Measurements from ENCODE around the gene LMTK3. TPM values are rescaled to one million over a fixed set of nuclear protein-coding genes. Genes with fewer than 3 reads are reported as not detected.
A peak's percentile ranks its signal among the peaks of the same experiment; 100 is the strongest.

Gene LMTK3
- total RNA-seq, 1 donor: 0.54 TPM

GRCh38 chr19:48508729-48509411 lies 2.8 kb downstream of the LMTK3 start:
- no peak for DNase-seq (ENCODE audit: low read depth in 2 of 3, low spot score in 2 of 3)

- no peak for DNase-seq (ENCODE audit: low read depth in 2 of 3, low spot score in 2 of 3)
These were observed 3.7 kb downstream of the LMTK3 start for GRCh38 chr19:48507911-48508439.

DNA sequence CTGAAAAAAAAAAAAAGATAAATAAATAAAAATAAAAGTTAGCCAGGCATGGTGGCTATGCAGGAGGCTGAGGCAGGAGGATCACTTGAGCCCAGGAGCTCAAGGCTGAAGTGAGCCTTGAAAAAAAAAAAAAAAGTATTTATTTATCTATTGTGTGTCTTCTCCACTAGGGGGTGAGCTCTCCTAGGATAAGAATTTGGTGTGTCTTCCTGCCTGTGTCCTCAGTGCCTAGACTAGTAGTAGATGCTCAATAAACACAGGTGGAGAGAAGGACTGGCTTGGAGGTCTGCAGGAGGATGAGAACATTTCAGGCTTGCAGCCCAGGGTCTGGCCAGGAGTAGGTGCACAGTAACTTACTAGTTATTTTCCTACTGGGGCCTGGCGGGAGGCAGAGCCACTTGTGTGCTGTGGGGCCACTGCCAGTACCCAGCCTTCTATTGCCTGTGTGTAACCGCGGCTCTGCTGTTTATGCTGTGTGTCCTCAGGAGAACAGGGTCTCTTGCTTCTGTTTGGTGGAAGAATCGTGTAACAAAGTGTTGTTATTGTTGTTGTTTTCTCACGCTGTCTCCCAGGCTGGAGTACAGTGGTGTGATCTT lies 5.4 kb downstream of the LMTK3 start:
- peak in 1 of 3 donors; percentile 67 for DNase-seq (ENCODE audit: low read depth in 2 of 3, low spot score in 2 of 3)

- DNase-seq (ENCODE audit: low read depth in 2 of 3, low spot score in 2 of 3): no peak
These were observed 9.2 kb downstream of the LMTK3 start for GRCh38 chr19:48502350-48503018.

GRCh38 chr19:48501494-48502349 lies 9.9 kb downstream of the LMTK3 start:
- DNase-seq (ENCODE audit: low read depth in 2 of 3, low spot score in 2 of 3): peak in 2 of 3 donors; percentile 94 to 97

GRCh38 chr19:48500830-48501493 lies 10.7 kb downstream of the LMTK3 start:
- no peak for DNase-seq (ENCODE audit: low read depth in 2 of 3, low spot score in 2 of 3)

DNA sequence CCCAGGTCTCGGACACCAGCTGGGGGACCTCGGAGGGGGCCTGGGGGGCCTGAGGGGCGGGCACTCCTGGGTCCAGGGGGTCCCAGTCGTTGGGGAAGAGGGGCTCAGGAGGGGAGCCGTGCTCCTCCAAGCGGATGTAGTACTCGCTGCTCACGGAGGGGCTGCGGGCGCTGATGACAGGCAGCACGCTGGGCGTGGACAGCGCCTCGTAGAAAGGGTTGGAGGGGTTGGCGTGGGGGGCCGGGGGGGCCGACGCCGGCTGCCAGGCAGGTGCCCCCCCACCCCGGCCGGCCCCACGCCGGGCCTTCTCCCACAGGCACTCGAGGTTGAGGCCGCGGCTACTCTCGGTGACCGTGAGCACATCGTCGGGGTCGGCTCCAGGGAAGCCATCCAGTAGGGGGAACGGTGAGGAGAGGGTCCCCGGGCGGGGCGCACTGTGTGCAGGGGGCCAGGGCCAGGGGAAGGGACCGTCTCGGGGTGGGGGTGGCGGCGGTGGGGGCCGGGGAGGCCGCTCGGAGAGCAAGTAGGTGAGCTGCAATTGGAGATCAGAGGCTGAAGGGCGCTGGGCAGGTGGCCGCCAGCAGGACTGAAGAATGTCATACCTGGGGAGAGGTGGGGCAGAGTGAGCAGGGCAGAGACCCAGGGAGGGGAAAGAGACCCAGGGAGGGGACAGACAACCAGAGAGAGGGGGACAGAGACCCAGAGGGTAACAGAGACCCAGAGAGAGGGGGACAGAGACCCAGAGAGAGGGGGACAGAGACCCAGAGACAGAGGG lies 12.1 kb downstream of the LMTK3 start:
- no peak for DNase-seq (ENCODE audit: low read depth in 2 of 3, low spot score in 2 of 3)

DNA sequence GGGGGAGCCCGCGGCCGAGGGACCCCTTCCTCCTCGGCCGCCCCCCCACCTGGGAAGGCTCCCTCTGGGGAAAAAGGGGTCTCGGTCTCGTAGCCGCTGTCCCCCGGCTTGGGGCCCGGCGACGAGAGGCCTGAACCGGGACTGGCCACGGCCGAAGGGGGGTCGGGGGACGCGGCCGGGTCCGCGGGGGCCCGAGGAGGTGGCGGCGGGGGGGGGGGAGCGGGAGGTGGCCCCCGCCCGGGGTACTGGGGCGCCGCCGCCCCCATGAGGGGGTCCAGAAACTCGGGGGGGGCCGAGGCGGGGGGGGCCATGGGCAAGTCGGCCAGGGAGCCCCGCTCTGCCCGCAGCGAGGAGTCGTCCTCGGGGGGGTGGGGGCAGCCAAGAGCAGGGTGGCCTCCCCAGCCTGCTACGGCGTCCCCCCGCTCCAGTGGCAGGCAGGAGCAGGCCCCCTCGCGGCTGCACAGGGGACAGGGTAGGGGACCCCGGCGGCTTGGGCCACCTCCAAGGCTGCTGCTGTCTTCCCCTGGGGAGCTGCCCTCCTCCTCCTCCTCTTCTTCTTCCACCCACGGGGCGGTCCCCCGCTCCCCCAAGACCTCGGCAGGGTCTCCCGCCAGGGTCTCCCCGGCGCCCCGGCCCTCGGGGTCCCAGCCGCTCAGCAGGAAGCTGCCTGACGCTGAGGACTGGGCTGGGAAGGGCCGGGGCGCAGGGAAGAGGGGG lies 12.9 kb downstream of the LMTK3 start:
- no peak for DNase-seq (ENCODE audit: low read depth in 2 of 3, low spot score in 2 of 3)

GRCh38 chr19:48497728-48498594 lies 13.7 kb downstream of the LMTK3 start:
- no peak for DNase-seq (ENCODE audit: low read depth in 2 of 3, low spot score in 2 of 3)

DNA sequence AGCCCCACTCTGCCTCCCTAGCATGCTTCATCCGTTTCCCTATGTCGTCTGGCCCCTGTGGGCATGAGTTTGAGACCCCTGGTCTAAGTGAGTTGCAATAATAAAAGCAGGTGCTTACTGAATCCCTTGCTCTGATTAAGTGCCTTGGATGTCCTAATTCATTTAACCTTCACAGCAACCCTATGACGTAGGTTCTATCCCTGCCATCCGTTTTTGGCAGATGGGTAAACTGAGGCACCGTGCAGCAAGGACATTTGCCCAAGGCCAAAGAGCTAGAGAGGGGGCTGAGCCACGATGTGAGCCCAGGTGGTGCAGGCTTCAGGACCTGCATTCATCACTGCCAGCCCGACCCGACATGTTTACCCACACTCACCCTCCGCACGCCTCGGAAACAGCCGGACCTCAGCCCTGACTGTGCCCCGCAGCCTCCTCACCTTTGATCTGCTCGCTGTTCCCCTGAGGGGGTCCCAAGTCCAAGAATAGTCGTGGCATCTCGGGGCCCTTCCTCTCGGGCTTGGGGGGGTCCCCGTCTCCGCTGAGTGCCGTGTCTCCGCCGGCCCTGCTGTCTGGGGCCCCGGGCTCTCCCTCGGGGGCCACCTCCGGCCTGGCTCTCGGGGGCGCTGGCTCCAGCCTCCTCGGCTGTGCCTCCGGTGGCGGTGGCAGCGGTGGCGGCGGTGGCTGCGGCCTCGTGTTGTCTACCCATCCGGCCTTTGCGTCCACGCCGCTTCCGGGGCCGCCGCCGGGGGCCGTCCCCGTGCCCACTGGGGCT lies 14.5 kb downstream of the LMTK3 start:
- DNase-seq (ENCODE audit: low read depth in 2 of 3, low spot score in 2 of 3): no peak

DNA sequence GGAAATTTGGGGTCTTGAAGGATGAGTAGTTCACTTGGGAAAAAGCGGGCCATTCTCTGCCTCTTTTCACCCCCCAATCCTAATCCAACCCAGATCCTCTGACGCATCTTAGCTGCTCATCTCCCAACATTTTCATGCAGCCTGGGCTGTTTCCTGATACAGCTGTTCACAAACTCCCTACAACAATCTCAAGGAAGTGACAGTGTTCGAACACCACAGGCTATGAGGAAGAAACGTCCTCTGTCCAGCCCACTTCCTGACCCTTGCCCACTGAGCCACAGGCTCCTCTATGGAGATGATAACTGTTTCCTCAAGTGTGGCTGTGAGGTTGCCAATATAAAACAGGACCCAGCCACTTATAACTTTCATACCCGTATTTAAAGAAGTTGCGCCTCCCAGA lies 16.2 kb downstream of the LMTK3 start:
- no peak for DNase-seq (ENCODE audit: low read depth in 2 of 3, low spot score in 2 of 3)

DNA sequence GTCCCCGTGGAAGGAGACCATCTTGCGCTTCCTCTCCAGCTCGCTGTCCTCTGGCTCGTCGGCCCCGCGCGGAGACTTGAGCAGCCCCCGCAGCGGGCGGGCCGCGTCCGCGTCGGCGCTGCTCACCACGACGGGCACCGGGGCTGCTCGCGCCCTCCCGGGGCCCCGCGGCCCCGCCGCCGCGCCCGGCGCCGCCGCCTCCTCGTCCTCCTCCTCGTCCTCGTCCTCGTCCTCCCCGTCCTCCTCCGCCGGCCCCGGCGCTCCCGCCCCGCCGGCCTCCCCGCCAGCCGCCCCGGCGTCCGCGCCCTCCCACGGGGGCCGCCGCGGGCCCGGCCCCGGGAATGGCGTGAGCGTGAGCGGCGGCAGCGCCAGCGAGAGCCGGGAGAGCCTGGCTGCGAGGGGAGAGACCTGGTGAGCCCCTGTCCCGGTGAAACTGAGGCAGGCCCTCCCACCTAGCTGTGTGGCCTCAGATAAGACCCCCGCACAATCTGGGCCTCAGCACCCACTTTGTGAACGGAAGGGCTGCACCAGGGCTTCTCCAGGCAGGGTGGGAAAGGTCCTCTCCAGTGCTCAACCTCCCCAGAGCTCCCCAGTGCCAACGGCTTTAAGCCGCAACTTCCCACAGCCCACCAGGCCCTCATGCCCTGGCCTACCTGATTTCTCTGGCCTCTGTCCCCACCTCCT lies 17.8 kb downstream of the LMTK3 start:
- no peak for DNase-seq (ENCODE audit: low read depth in 2 of 3, low spot score in 2 of 3)

DNA sequence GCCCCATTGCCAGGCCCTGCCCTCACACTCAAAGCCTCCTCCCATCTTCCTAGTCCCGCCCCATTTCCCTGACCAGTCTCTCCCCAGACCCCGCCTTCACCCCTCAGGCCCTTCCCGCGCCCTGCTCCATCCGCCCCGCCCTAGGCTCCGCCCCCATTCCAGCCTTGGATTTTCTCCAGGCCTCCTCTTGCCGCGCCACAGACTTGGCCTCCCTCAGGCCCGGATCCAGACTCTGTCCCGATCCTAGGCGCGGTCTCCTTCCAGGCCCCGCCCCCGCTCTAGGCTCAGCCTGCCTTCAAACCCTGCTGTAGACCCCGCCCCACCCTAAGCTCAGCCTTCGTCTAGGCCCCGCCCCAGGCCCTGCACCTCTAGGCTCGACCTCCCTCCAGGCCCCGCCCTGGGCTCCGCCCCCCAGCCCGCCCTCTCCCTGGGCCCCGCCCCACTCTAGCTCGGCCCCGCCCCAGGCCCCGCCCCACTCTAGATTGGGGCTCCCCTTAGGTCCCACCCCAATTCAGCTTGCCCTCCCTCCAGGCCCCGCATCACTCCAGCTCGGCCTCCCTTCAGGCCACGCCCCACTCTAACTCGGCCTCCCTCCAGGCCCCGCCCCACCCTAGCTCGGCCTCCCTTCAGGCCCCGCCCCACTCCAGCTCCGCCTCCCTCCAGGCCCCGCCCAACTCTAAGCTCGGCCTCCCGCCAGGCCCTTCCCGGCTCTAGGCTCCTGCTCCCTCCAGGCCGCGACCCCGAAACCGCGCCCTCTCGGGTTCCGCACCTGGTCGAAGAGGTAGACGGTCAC lies 18.5 kb downstream of the LMTK3 start:
- DNase-seq (ENCODE audit: low read depth in 2 of 3, low spot score in 2 of 3): peak in 2 of 3 donors; percentile 93 to 97

DNA sequence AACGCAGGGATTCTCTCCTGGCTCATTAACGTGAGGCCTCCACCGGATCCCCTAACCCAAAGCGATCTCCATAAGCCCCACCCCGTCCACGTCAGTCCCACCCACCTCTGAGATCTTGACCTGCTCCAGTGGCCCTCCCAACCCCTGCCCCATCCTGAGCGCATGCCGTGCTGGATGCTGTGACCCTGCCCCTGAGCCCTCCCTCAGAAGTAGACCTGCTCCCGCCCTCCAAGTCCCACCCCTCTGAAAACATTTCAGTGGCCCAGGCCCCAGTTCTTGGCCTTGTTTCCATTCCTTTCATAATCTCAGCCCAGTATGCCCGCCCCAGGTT lies 19.9 kb downstream of the LMTK3 start:
- DNase-seq (ENCODE audit: low read depth in 2 of 3, low spot score in 2 of 3): no peak

- DNase-seq (ENCODE audit: low read depth in 2 of 3, low spot score in 2 of 3): peak in 2 of 3 donors; percentile 69 to 79
These were observed 20.4 kb downstream of the LMTK3 start for GRCh38 chr19:48490981-48491792.

Data from hematopoietic multipotent progenitor cell (in vitro differentiated cells).